ENCODE results near the gene GPX2.

The GPX2 gene

GRCh38 chr14:64942531-64943111, at the start of gene GPX2:
Gene GPX2 (minus strand): TSS chr14:64942745. CDS start chr14:64942726, 19 bp downstream.
- H3K4me3 ChIP-seq (ENCODE audit: low read depth, low read length), result no peak within 1 kb of the TSS
- H3K36me3 ChIP-seq (ENCODE audit: control insufficient read depth in 2 of 2, insufficient read depth in 1 of 2, low read length in 2 of 2), result peaks cover 4 to 33% of the 10 kb centered on the region in 2 experiments; a peak in 2 of 3 replicates
- POLR2A ChIA-PET, result no interaction called here
- H3K27ac ChIP-seq (ENCODE audit: extremely low read depth, low read depth, low read length), result no peak within 1 kb of the TSS
- no peaks in the 10 kb centered on the region for H3K4me1 ChIP-seq (ENCODE audit: control insufficient read depth, insufficient read depth, low read length)
- TF ChIP-seq, protein P1, sequence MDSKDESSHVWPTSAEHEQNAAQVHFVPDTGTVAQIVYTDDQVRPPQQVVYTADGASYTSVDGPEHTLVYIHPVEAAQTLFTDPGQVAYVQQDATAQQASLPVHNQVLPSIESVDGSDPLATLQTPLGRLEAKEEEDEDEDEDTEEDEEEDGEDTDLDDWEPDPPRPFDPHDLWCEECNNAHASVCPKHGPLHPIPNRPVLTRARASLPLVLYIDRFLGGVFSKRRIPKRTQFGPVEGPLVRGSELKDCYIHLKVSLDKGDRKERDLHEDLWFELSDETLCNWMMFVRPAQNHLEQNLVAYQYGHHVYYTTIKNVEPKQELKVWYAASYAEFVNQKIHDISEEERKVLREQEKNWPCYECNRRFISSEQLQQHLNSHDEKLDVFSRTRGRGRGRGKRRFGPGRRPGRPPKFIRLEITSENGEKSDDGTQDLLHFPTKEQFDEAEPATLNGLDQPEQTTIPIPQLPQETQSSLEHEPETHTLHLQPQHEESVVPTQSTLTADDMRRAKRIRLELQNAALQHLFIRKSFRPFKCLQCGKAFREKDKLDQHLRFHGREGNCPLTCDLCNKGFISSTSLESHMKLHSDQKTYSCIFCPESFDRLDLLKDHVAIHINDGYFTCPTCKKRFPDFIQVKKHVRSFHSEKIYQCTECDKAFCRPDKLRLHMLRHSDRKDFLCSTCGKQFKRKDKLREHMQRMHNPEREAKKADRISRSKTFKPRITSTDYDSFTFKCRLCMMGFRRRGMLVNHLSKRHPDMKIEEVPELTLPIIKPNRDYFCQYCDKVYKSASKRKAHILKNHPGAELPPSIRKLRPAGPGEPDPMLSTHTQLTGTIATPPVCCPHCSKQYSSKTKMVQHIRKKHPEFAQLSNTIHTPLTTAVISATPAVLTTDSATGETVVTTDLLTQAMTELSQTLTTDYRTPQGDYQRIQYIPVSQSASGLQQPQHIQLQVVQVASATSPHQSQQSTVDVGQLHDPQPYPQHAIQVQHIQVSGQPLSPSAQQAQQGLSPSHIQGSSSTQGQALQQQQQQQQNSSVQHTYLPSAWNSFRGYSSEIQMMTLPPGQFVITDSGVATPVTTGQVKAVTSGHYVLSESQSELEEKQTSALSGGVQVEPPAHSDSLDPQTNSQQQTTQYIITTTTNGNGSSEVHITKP (tag by site-specific recombination; IDR thresholded peaks at IDR 0.05), result no peak
- peak; percentile 67 for TF ChIP-seq KLF1 (tag by site-specific recombination; IDR thresholded peaks at IDR 0.05)
- H3K9me3 ChIP-seq (ENCODE audit: control insufficient read depth, insufficient read depth, low read depth, low read length), result no peaks in the 10 kb centered on the region
- CTCF ChIA-PET, result interaction anchor here (0.6 to 1.4 kb wide), 3 partner anchors 18 to 51 kb away, joined by 3 read pairs; no protein-coding TSS in a partner anchor

DNA sequence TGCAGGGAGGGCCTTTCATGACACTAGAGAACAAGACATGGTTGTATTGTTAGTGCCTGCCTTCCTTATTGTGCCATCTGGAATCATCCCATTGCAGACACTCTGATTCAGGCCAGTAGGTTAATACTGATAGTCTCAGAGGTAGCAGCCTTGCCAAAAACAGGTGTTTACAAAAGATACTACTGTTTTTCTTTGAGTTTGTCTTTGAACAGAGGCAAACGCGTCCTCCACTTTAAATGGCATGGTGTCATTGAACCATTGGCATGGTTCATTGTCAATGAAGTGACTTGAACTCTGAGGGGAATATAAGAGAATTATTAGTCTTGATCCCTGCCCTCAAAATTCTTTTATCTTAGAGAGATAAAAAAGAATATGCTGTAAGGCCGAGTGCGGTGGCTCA, 48.4 kb upstream of the GPX2 start:
- ChIA-PET CTCF (interaction anchor here (0.9 kb wide), 1 partner anchor 12 kb away, joined by 5 read pairs; no protein-coding TSS in a partner anchor), POLR2A (no interaction called here)
- Histone ChIP-seq H3K27ac (ENCODE audit: extremely low read depth, low read depth, low read length) (no peak overlapping the region), H3K4me1 (ENCODE audit: control insufficient read depth, insufficient read depth, low read length) (peaks cover 3% of the 10 kb centered on the region; the same call in 1 of the 2 replicates), H3K9me3 (ENCODE audit: control insufficient read depth, insufficient read depth, low read depth, low read length) (no peaks in the 10 kb centered on the region), H3K36me3 (ENCODE audit: control insufficient read depth in 2 of 2, insufficient read depth in 1 of 2, low read length in 2 of 2) (no peaks in the 10 kb centered on the region; a peak in 1 of 3 replicates), H3K4me3 (ENCODE audit: low read depth, low read length) (no peak overlapping the region)
- no peak for TF ChIP-seq ZFP37 (tag by site-specific recombination; IDR thresholded peaks at IDR 0.05)
- TF ChIP-seq ZNF561 (tag by site-specific recombination; IDR thresholded peaks at IDR 0.05; ENCODE audit: borderline replicate concordance), result no peak
- TF ChIP-seq PRDM1 (tag by site-specific recombination; IDR thresholded peaks at IDR 0.05), result no peak
- no peak for TF ChIP-seq ZNF169 (tag by site-specific recombination; IDR thresholded peaks at IDR 0.05)
- TF ChIP-seq GLI4 (tag by site-specific recombination; IDR thresholded peaks at IDR 0.05), result no peak
- no peak for TF ChIP-seq ZNF239 (tag by site-specific recombination; IDR thresholded peaks at IDR 0.05)
- TF ChIP-seq, protein P2, sequence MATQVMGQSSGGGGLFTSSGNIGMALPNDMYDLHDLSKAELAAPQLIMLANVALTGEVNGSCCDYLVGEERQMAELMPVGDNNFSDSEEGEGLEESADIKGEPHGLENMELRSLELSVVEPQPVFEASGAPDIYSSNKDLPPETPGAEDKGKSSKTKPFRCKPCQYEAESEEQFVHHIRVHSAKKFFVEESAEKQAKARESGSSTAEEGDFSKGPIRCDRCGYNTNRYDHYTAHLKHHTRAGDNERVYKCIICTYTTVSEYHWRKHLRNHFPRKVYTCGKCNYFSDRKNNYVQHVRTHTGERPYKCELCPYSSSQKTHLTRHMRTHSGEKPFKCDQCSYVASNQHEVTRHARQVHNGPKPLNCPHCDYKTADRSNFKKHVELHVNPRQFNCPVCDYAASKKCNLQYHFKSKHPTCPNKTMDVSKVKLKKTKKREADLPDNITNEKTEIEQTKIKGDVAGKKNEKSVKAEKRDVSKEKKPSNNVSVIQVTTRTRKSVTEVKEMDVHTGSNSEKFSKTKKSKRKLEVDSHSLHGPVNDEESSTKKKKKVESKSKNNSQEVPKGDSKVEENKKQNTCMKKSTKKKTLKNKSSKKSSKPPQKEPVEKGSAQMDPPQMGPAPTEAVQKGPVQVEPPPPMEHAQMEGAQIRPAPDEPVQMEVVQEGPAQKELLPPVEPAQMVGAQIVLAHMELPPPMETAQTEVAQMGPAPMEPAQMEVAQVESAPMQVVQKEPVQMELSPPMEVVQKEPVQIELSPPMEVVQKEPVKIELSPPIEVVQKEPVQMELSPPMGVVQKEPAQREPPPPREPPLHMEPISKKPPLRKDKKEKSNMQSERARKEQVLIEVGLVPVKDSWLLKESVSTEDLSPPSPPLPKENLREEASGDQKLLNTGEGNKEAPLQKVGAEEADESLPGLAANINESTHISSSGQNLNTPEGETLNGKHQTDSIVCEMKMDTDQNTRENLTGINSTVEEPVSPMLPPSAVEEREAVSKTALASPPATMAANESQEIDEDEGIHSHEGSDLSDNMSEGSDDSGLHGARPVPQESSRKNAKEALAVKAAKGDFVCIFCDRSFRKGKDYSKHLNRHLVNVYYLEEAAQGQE (tag by site-specific recombination; IDR thresholded peaks at IDR 0.05), result no peak
- TF ChIP-seq, protein P3, sequence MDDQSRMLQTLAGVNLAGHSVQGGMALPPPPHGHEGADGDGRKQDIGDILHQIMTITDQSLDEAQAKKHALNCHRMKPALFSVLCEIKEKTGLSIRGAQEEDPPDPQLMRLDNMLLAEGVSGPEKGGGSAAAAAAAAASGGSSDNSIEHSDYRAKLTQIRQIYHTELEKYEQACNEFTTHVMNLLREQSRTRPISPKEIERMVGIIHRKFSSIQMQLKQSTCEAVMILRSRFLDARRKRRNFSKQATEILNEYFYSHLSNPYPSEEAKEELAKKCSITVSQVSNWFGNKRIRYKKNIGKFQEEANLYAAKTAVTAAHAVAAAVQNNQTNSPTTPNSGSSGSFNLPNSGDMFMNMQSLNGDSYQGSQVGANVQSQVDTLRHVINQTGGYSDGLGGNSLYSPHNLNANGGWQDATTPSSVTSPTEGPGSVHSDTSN (CRISPR knock-in tag; IDR thresholded peaks at IDR 0.05), result no peak
- no peak for TF ChIP-seq ZIC2 (tag by site-specific recombination; IDR thresholded peaks at IDR 0.05)
- no peak for TF ChIP-seq ZBTB7A (tag by site-specific recombination; IDR thresholded peaks at IDR 0.05; ENCODE audit: low read depth)
- no peak for TF ChIP-seq ZNF654 (tag by site-specific recombination; IDR thresholded peaks at IDR 0.05; ENCODE audit: low read depth)
- TF ChIP-seq ZNF549 (tag by site-specific recombination; IDR thresholded peaks at IDR 0.05), result no peak
- no peak for TF ChIP-seq ZNF423 (tag by site-specific recombination; IDR thresholded peaks at IDR 0.05)
- no peak for TF ChIP-seq SALL2 (tag by site-specific recombination; IDR thresholded peaks at IDR 0.05; ENCODE audit: borderline replicate concordance)
- no peak for TF ChIP-seq ZNF280D (tag by site-specific recombination; IDR thresholded peaks at IDR 0.05)
- no peak for TF ChIP-seq ZNF146 (tag by site-specific recombination; IDR thresholded peaks at IDR 0.05)
- TF ChIP-seq ZNF449 (tag by site-specific recombination; IDR thresholded peaks at IDR 0.05), result no peak

Data from HEK293 (cell line).